ENCODE measurements around the gene PROK1.
"Not testable (repeated sequence)": the region's sequence is repeated elsewhere in the genome, so short reads cannot be mapped to it uniquely, and the experiment has no call there.

Gene PROK1

GRCh38 chr1:110450929-110451328 is at the start of gene PROK1:
PROK1 (plus strand) TSS chr1:110451149; CDS start chr1:110451217, 68 bp downstream.
- DNase-seq (ENCODE audit: low read depth) = no peak
- TF ChIP-seq MAX (IDR thresholded peaks at IDR 0.05; ENCODE audit: low read depth, low read length) (no peak), MYC (IDR thresholded peaks at IDR 0.05; ENCODE audit: low read depth, low read length) (no peak), POLR2A (IDR thresholded peaks at IDR 0.05; ENCODE audit: extremely low read depth, insufficient read length) (no peak), CTCF (IDR thresholded peaks at IDR 0.05; ENCODE audit: low read depth, low read length) (no peak)
- H3K4me3 ChIP-seq (ENCODE audit: low read depth, low read length) = no peak within 1 kb of the TSS

- no peak overlapping the region for H3K4me3 ChIP-seq (ENCODE audit: low read depth, low read length)
- DNase-seq (ENCODE audit: low read depth) = no peak
- TF ChIP-seq CTCF (IDR thresholded peaks at IDR 0.05; ENCODE audit: low read depth, low read length) = no peak
- no peak for TF ChIP-seq MYC (IDR thresholded peaks at IDR 0.05; ENCODE audit: low read depth, low read length)
- no peak for TF ChIP-seq POLR2A (IDR thresholded peaks at IDR 0.05; ENCODE audit: extremely low read depth, insufficient read length)
- no peak for TF ChIP-seq MAX (IDR thresholded peaks at IDR 0.05; ENCODE audit: low read depth, low read length)
These were observed 47.1 kb upstream of the PROK1 start for GRCh38 chr1:110403805-110404204.

- no peak for DNase-seq (ENCODE audit: low read depth)
- H3K4me3 ChIP-seq (ENCODE audit: low read depth, low read length) = no peak overlapping the region
- TF ChIP-seq MYC (IDR thresholded peaks at IDR 0.05; ENCODE audit: low read depth, low read length) (no peak), MAX (IDR thresholded peaks at IDR 0.05; ENCODE audit: low read depth, low read length) (no peak), POLR2A (IDR thresholded peaks at IDR 0.05; ENCODE audit: extremely low read depth, insufficient read length) (no peak), CTCF (IDR thresholded peaks at IDR 0.05; ENCODE audit: low read depth, low read length) (no peak)
These were observed 46.5 kb upstream of the PROK1 start for GRCh38 chr1:110404401-110404800.

DNA sequence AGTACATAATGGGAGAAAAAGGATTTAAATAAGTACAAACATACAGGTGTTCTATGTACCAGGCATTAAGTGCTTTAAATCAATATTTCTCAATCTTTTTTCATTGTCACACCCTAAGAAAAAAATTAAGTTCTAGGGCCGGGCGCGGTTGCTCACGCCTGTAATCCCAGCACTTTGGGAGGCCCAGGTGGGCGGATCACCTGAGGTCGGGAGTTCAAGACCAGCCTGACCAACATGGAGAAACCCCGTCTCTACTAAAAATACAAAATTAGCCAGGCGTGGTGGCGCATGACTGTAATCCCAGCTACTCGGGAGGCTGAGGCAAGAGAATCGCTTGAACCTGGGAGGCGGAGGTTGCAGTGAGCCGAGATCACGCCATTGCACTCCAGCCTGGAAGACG is 44.5 kb upstream of the PROK1 start:
- H3K4me3 ChIP-seq (ENCODE audit: low read depth, low read length) = peak overlapping the region; percentile 85
- DNase-seq (ENCODE audit: low read depth) = not testable (repeated sequence)

DNA sequence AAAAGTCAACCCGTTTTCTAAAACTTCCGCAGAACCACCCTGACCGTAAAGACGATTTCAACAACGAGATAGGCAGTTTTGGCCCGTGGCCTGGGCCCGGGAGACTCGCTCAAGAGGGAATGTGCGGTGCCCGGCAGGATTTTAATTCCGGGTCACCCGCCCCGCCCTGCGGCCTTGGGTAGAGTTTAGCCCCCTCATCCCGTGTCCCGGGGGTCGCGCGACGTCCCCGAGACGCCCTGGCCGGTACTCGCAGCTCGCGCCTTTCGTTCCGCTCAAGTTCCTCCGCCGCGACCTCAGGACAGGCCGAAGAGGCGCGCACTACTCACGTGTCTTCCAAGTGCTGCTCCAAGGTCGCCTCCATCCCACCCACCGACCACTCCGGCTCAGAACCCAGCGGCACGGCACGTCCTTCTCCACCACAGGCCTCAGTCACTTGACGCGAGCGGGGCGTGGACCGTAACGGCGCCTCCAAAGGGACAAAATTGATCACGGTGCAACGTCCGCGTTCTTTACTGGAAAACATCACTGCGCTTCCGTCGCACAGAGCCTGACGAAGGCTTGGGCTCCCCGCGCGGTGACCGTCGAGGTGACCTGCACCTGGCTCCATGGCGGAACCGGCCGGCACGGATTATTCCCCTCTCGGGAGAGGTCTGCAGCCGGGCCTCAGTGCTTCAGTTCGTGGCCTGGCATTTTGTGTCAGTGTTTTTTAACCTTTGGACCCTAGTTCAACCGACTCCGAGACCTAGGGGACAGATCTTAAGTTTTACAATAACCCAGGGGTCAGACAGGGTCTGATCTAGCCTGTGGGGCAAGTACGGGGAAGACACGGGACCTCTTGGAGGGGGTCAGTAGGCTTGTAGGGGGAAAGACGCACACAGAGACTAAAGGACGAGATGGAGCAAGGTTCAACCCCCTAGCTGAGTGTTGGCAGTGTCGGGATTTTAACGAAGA is 43.4 kb upstream of the PROK1 start, which contains the start of gene LAMTOR5:
LAMTOR5 (minus strand) TSS at position 435 of the 951 bp plus-strand sequence; CDS start at position 361, 74 bp downstream.
- H3K4me3 ChIP-seq (ENCODE audit: low read depth, low read length) = peak within 1 kb of the TSS; percentile 85
- TF ChIP-seq MYC (IDR thresholded peaks at IDR 0.05; ENCODE audit: low read depth, low read length) = peak; percentile 84; the same call in 1 of the 2 replicates
- peak; percentile 82 for TF ChIP-seq POLR2A (IDR thresholded peaks at IDR 0.05; ENCODE audit: extremely low read depth, insufficient read length)
- no peak for TF ChIP-seq CTCF (IDR thresholded peaks at IDR 0.05; ENCODE audit: low read depth, low read length)
- peak; percentile 84 for TF ChIP-seq MAX (IDR thresholded peaks at IDR 0.05; ENCODE audit: low read depth, low read length)
- DNase-seq (ENCODE audit: low read depth) = peak; percentile 95

DNA sequence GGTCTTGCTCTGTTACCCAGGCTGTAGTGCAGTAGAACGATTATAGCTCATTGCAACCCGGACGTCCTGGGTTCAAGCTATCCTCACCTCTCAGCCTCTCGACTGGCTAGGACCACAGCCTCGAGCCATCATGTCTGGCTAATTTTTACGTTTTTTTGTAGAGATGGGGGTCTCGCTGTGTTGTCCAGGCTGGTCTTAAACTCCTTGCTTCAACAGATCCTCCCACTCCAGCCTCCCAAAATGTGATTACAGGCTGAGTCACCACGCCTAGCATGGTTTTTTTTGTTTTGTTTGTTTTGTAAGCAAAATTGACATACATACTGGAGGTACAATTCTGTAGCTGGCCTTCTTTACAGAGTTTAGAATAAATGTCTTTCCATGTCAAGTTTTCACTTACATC is 42.5 kb upstream of the PROK1 start:
- peak overlapping the region; percentile 85 for H3K4me3 ChIP-seq (ENCODE audit: low read depth, low read length)
- TF ChIP-seq CTCF (IDR thresholded peaks at IDR 0.05; ENCODE audit: low read depth, low read length) = no peak
- no peak for TF ChIP-seq MYC (IDR thresholded peaks at IDR 0.05; ENCODE audit: low read depth, low read length)
- TF ChIP-seq MAX (IDR thresholded peaks at IDR 0.05; ENCODE audit: low read depth, low read length) = no peak
- TF ChIP-seq POLR2A (IDR thresholded peaks at IDR 0.05; ENCODE audit: extremely low read depth, insufficient read length) = no peak
- no peak for DNase-seq (ENCODE audit: low read depth)
